Regular cardiac myocyte (primary cell): Measurements from ENCODE around the gene TRIM37. TPM values are rescaled to one million over a fixed set of nuclear protein-coding genes. Genes with fewer than 3 reads are reported as not detected.

Experiments
- total RNA-seq: library from RNA; depleted of rRNA; stranded (reverse); fragments of >200 nt; gene quantifications from 2 replicates; pipeline ENCODE4 v1.2.3, GENCODE V29; 2014

The TRIM37 gene, protein sequence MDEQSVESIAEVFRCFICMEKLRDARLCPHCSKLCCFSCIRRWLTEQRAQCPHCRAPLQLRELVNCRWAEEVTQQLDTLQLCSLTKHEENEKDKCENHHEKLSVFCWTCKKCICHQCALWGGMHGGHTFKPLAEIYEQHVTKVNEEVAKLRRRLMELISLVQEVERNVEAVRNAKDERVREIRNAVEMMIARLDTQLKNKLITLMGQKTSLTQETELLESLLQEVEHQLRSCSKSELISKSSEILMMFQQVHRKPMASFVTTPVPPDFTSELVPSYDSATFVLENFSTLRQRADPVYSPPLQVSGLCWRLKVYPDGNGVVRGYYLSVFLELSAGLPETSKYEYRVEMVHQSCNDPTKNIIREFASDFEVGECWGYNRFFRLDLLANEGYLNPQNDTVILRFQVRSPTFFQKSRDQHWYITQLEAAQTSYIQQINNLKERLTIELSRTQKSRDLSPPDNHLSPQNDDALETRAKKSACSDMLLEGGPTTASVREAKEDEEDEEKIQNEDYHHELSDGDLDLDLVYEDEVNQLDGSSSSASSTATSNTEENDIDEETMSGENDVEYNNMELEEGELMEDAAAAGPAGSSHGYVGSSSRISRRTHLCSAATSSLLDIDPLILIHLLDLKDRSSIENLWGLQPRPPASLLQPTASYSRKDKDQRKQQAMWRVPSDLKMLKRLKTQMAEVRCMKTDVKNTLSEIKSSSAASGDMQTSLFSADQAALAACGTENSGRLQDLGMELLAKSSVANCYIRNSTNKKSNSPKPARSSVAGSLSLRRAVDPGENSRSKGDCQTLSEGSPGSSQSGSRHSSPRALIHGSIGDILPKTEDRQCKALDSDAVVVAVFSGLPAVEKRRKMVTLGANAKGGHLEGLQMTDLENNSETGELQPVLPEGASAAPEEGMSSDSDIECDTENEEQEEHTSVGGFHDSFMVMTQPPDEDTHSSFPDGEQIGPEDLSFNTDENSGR
- 41.4 and 78.9 TPM in 2 replicates for total RNA-seq

DNA sequence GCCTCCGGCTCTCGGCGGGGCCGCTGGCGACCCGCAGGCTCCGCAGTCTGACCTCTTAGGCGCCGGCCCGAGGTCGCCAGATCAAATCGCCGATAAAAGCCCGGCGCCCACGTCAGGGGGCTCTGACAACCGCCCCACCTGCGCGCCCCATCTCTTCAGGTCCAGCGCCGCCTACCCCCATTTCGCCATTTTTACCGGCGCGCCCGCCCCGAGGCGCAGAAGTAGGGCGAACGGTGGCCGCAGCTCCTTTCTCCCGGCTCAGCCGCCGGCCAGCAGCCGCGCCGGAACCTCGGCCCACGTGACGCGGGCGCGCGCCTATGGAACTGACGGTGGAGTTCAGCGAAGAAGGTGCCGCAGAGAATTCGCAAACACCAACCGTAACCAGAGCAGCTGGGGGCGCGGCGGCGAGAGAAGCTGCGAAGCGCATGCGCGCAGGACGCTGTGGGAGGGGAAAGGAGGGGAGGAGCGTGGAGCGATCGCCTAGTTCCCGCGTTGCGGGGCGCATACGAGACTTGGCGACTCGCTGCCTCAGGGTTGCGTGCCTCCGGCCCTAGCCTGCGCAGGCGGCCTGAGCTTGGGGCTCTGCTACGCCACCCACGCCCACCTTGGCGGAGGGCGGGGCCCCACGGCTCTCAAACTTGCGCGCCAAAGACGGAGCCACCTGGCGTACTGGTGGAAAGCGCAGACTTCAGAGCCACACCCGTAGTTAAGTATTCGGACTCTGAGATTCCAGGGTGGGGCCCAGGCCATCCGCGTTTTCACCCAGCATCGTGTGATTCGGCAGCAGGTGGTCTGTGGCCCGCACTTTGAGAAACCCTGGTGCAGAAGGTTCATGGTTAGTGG is at the start of gene TRIM37:
TRIM37 (minus strand) TSS at position 418 of the 843 bp plus-strand sequence. CDS start 419 bp downstream, outside the sequence.

DNA sequence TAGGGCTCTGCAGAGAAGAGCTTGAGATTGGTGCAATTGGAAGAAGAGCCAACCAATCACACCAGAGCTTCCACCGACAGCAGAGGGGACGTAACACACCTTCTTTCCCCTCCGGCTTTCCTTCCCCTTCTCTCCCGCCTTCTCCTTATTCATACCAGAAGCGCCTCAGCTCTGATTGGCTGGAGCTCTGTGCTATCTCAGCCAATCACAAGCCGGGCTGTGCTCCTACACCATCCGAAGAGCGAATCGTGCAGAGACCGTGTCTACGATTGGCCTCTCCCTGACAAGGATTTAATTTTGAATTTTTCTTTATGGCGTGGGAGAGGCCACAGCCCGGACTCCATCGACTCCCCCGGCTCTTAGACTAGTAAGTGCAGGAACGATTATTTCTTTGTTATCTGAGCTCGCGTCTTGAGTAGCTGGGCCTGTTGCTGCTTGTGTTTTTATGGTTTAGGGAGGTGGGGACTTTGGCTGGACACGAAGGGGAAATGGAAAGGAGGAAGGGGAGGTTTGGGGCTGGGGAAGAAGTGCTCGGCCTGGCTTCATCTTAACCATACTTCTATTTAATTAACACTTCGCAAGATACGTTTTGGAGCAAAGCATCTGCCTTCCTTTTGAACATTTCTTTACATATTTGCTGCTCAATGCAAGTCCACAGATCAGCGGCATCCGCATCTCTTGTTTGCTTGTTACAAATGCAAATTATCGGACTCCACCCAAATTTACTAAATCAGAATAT is 48.9 kb upstream of the TRIM37 start, which contains the start of gene PRR11:
PRR11 (plus strand) TSS at position 308 of the 739 bp plus-strand sequence. CDS start 14,007 bp downstream, outside the sequence.

DNA sequence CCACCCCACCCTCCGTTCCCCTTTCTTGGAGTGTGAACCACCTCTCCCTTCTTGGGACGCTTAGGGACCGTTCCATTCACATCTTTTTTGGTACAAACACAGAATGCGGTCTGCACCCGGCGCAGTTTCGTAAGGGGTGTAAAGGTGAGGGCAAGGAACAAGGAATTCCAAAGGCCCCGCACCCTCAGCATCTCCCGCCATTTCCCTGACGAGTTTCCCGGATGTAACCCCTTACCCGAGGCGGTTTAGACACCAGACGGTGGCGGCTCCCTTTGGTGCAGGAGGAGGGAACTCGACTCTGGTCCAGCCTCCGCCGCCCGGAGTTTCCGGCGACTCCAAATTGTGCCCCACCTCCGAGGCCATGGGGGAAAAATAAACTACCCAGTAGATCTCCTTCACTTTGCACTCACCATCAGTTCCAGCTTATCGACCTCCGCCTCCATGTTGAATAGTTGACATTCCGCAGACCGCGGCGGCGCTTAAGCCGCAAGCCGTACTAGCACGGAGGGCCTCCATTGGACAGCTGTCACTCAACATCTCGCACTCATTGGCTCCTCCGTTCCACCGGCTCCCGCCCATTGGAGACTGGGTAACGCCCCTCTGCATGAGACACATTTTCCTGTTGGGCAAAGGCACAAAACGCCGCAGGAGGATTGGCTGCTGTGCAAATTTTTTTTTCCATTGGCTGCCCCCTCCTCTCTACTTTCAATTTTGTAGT is 48.2 kb upstream of the TRIM37 start, which contains the start of gene SKA2:
SKA2 (minus strand) TSS at position 466 of the 718 bp plus-strand sequence; CDS start at position 443, 23 bp downstream.

Other genes starting within 250 kb of the TRIM37 start
- gene SKA2, start 48.3 kb upstream of the TRIM37 start, total RNA-seq = 37.5 and 89.1 TPM in 2 replicates
- gene PRR11, start 48.9 kb upstream of the TRIM37 start, total RNA-seq = 2.3 and 19.9 TPM in 2 replicates
- 20.9 and 22.2 TPM in 2 replicates for gene SMG8, start 103.2 kb upstream of the TRIM37 start, total RNA-seq
- 0.96 and 1.7 TPM in 2 replicates for gene GDPD1, start 113.6 kb upstream of the TRIM37 start, total RNA-seq
- 7.7 and 31.6 TPM in 2 replicates for gene YPEL2, start 224.8 kb upstream of the TRIM37 start, total RNA-seq